ENCODE results near the gene CATSPER4. TPM values are rescaled to one million over a fixed set of nuclear protein-coding genes. Genes with fewer than 3 reads are reported as not detected.

CATSPER4 gene
- total and polyA plus RNA-seq, 2 of the 8 experiments (the other 6 are each of a cell fraction or from before 2014, with no cell fraction given), result 0.65 to 0.83 TPM

DNA sequence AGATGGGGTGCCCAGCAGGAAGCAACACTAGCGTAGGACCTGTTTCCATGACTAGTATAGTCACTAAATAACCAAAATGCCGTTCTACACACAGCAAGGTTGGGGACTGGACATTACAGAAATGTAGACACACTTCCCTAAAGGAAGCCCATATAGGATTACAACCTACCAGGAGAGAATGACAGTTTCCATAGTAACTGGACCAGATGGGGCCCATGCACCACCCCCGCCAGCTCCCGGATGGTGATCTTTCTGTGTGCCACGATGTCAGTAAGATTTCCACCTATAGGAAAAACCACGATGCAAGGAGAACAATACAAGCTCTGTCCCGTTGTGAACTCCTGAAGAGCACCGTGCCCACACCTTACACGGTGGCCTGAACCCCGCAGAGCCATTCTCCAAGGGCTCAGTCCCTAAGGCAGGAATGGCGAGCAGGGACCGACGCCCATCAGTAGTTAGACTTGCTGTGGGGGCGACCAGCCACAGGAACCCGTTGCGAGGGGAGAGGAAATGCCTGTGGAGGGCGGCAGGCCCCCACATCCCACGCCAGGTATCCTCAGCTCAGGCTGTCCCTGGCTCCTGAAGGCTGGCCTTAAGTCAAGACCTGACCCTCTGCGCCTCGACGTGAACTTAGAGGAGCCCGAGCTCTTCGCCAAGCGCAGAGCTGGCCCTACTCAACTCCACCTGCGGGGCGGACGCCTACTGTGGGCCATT, 30.0 kb downstream of the CATSPER4 start (continued):
- TF ChIP-seq SIN3A (conservative IDR thresholded peaks at IDR 0.05 in 1 of 2, IDR thresholded peaks at IDR 0.05 in 1 of 2; ENCODE audit: low read depth in 1 of 2, low read length in 2 of 2) (no peak), MAFK (IDR thresholded peaks at IDR 0.05; ENCODE audit: low read depth, low read length) (no peak), NANOG (IDR thresholded peaks at IDR 0.05; ENCODE audit: insufficient read depth, low read depth, low read length, poor library complexity, severe bottlenecking) (no peak), CHD2 (IDR thresholded peaks at IDR 0.05; ENCODE audit: low read length) (no peak), ATF3 (IDR thresholded peaks at IDR 0.05; ENCODE audit: insufficient read depth, low read depth, low read length) (no peak), TEAD4 (IDR thresholded peaks at IDR 0.05; ENCODE audit: low read depth, low read length) (no peak)
- TF ChIP-seq, protein P1, sequence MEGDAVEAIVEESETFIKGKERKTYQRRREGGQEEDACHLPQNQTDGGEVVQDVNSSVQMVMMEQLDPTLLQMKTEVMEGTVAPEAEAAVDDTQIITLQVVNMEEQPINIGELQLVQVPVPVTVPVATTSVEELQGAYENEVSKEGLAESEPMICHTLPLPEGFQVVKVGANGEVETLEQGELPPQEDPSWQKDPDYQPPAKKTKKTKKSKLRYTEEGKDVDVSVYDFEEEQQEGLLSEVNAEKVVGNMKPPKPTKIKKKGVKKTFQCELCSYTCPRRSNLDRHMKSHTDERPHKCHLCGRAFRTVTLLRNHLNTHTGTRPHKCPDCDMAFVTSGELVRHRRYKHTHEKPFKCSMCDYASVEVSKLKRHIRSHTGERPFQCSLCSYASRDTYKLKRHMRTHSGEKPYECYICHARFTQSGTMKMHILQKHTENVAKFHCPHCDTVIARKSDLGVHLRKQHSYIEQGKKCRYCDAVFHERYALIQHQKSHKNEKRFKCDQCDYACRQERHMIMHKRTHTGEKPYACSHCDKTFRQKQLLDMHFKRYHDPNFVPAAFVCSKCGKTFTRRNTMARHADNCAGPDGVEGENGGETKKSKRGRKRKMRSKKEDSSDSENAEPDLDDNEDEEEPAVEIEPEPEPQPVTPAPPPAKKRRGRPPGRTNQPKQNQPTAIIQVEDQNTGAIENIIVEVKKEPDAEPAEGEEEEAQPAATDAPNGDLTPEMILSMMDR (IDR thresholded peaks at IDR 0.05; ENCODE audit: control extremely low read depth in 1 of 3, insufficient read depth in 1 of 3, low read depth in 1 of 3, low read length in 3 of 3), result no peak

Data from H1 (cell line).